Anterior cingulate cortex (tissue), 58 donors: ENCODE results near the gene R3HDM4.
"Not testable (repeated sequence)": the region's sequence is repeated elsewhere in the genome, so short reads cannot be mapped to it uniquely, and the experiment has no call there.

Source experiments
- DNase-seq, 58 donors: peaks; one replicate each; lab custom pipeline; 2025; lab: John Stamatoyannopoulos, UW

Gene R3HDM4

GRCh38 chr19:896999-897398, 16.0 kb downstream of the R3HDM4 start:
- no peak for DNase-seq

DNA sequence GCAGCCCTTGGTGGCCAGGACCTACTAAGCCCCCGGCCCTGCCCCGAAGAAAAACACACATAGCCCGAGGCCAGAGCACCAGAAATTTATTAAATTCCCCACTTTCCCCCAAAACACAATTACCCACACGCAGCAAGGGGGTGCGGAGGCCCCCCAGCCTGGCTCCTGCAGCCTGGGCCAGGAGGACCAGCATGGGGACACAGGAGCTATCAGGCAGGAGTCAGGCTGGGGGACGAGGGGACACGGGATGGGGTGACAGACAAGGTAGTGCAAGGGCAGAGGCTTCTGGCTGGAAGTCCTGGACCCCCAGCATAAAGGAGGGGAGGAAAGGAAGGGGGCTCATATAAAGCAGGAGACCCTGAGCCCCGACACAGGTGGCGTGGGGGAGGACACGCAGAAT, 16.6 kb downstream of the R3HDM4 start:
- no peak for DNase-seq

- peak; percentile 11 to 96 (median 84) for DNase-seq
Measured at GRCh38 chr19:892894-893689, 19.9 kb downstream of the R3HDM4 start, which contains the start of the genes MED16 and RNU6-9. Gene MED16 (minus strand): TSS chr19:893187. CDS start chr19:891131, 2,056 bp downstream. Gene RNU6-9 (plus strand): TSS chr19:893484.

DNA sequence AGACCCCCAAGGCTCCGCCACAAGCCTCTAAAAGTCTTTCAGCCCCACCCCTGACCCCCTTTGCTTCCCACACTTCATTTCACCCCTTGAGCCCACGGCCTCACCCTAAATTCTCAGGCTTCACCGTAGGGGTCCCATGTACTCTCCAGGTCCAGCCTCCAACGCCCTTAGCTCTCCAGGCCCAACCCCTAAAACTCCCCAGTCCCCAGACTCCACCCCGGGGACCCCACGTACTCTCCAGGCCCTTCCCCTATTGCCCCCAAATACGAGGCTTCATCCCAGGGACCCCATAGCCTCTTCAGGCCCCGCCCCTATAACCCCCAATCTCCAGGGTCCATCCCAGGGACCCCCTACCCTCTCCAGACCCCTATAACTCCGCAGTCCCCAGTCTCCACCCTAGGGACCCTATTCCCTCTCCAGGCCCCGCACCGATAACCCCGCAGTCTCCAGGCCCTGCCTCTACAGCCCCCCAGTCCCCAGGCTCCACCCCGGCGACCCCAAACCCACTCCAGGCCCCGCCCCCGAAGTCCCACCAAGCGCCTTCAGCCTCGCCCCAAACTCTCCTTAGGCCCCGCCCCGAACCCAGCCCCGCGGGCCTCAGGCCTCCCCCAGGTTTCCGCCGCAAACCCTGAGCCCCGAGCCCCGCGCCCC, 20.7 kb downstream of the R3HDM4 start:
- no peak for DNase-seq

DNA sequence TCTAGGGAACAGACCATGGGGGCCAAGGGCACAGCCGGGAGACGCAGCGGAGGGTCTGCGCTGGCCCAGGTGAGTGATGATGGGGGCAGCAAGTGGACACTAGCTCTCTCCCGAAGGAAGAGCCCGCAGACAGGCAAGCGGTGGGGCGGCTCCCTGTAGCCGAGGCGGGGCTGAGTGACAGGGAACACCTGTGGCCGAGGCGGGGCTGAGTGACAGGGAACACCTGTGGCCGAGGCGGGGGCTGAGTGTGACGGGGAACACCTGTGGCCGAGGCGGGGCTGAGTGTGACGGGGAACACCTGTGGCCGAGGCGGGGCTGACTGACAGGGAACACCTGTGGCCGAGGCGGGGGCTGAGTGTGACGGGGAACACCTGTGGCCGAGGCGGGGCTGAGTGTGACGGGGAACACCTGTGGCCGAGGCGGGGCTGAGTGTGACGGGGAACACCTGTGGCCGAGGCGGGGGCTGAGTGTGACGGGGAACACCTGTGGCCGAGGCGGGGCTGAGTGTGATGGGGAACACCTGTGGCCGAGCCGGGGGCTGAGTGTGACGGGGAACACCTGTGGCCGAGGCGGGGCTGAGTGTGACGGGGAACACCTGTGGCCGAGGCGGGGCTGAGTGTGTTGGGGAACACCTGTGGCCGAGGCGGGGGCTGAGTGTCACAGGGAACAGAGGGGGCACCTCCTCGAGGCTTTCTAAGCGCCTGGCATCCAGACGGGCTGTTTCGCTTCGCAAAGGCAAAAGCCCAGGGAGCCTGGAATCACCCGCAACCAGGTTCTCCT, 21.4 kb downstream of the R3HDM4 start:
- not testable (repeated sequence) for DNase-seq

DNA sequence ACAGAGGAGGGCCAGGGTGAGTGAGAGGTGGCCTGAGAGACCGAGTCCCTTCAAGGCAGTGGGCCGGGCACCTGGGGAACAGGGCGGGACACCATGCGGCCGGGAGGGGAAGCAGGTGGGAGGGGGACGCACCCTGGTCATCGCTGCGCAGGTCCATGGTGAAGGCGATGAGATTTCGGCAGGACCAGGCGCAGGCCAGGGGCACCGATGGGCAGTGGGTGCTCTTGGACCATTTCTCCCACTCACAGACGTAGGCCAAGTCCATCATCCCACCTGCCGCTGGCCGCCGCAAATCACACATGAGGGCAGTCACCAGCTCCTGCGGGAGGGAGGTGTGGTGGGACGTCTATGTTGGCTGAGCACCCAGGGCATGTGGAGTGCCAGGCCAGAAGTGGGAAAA, 22.2 kb downstream of the R3HDM4 start:
- no peak for DNase-seq

GRCh38 chr19:889662-890295, 23.2 kb downstream of the R3HDM4 start:
- no peak for DNase-seq

GRCh38 chr19:888581-889385, 24.2 kb downstream of the R3HDM4 start:
- no peak for DNase-seq

DNA sequence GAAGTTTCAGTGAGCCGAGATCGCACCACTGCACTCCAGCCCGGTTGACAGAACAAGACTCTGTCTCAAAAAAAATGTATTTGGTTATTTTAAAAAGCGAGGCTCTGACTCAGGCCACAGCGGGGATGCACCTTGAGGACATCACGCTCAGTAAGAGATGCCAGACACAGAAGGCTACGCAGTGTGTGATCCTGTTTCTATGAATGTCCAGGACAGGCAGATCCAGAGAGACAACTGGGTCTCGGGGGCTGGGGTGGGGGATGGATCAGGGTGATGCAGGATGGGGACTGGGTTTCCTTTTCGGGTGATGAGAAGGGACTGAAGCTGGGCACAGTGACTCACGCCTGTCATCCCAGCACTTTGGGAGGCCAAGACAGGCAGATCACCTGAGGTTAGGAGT, 25.4 kb downstream of the R3HDM4 start:
- peak in 4 of 58 donors; percentile 9 to 27 (median 20) for DNase-seq

DNA sequence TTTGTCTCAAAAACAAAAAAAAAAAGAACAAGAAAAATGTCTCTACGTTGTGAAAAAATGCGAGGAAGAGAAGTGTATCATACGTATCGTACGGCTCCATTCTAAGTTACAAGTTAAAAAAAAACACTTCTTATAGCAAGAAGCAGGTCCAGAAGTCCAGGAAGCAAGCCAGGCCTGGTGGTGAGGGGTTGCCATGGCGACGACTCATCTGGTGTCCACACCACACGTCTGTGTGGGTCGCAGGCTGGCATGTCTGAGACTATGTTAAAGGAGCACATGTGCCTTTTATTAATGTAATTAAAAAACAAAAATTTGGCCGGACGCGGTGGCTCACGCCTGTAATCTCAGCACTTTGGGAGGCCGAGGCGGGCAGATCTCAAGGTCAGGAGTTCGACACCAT, 25.9 kb downstream of the R3HDM4 start:
- peak in 24 of 58 donors; percentile 11 to 80 (median 44) for DNase-seq

DNA sequence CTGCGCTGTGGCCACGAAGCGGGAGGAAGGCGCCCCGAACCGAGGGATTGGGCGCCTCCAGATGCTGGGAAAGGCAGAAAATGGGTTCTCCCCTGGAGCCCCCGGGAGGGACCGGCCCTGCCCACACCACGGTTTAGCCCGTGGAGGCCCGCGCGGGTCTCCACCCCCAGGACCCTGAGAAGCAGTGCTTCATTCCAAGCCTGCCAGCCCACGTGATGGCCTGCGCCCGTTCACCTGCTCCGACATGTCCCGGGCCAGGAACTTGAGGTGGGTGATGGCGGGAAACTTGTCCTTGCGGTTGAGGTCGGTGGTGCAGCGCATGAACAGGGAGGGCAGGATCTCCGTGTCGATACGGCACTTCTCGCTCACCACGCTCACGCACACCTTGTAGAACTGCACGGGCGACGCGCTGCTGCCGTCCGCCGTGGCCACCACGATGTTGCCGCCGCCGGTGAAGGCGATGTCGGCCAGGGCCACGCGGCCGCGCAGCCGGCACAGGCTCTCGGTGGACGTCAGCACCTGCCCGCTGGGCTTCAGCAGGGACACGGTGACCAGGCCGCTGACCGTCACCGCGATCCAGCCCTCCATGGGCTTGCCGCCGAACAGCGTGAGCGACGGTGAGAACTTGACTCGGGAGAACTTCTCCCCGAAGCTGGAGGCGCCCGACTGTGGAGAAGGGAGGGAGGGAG, 27.3 kb downstream of the R3HDM4 start:
- DNase-seq, result no peak

GRCh38 chr19:884420-885211, 28.4 kb downstream of the R3HDM4 start:
- no peak for DNase-seq

- no peak for DNase-seq
Measured at GRCh38 chr19:883661-884211, 29.3 kb downstream of the R3HDM4 start.

DNA sequence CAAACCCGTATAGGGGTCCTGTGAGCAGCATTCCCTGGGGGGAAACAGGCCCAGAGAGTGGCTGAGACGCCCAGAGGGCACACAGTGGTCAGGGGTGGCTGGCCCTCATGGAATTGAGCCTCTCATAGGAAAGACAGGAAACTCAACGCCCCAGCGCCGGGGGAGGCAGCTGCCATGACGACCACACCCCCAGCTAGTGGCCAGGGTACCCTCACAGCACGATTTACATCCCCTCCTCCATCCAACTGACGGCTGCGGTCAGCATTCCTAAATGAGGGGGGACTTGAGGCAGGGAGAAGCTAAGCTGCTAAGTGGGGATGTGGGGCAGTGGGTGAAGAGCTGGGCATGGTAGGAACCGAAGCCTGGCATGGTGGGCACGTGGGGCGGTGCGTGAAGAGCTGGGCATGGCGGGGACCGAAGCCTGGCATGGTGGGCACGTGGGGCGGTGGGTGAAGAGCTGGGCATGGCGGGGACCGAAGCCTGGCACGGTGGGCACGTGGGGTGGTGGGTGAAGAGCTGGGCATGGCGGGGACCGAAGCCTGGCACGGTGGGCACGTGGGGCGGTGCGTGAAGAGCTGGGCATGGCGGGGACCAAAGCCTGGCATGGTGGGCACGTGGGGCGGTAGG, 30.0 kb downstream of the R3HDM4 start:
- no peak for DNase-seq

GRCh38 chr19:881385-882071, 31.5 kb downstream of the R3HDM4 start:
- DNase-seq, result no peak

DNA sequence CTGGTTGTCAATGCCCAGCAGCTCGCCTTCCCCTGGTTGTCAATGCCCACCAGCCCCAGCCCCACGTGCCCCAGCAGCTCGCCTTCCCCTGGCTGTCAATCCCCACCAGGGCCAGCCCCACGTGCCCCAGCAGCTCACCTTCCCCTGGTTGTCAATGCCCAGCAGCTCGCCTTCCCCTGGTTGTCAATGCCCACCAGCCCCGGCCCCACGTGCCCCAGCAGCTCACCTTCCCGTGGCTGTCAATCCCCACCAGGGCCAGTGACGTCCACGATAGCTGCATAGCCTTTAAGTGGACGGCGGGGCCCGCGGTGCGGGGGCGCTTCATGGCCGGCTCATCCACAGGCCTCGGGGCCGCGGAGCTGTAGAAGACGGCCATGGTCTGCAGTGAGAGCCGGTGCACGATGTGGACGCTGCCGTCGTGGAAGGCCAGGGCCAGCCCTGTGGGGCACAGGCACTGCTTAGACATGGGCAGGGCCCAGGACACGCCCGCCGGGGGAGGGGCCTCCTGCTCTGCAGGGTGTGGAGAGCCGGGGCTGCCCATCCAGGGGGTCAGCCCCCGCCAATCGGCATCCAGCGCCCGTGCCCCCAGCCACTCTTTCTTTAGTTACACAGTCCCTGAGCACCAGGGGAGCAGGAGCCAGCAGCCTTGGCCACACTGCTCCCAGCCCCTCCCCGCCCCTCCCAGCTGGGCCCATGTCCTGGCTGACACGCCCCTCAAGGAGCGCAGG, 33.1 kb downstream of the R3HDM4 start:
- peak in 3 of 58 donors; percentile 9 to 28 (median 23) for DNase-seq
